ENCODE data around the gene YTHDF1.
"Not testable (repeated sequence)": the region's sequence is repeated elsewhere in the genome, so short reads cannot be mapped to it uniquely, and the experiment has no call there.

Gene YTHDF1

GRCh38 chr20:63168861-63169260, 47.1 kb downstream of the YTHDF1 start:
- DNase-seq (ENCODE audit: low read depth), result no peak

GRCh38 chr20:63167918-63168520, 47.9 kb downstream of the YTHDF1 start:
- DNase-seq (ENCODE audit: low read depth), result no peak

- DNase-seq (ENCODE audit: low read depth), result no peak
Observed at GRCh38 chr20:63167026-63167917, 48.7 kb downstream of the YTHDF1 start.

GRCh38 chr20:63166193-63167020, 49.5 kb downstream of the YTHDF1 start:
- no peak for DNase-seq (ENCODE audit: low read depth)

- no peak for DNase-seq (ENCODE audit: low read depth)
Observed at GRCh38 chr20:63165356-63166192, 50.4 kb downstream of the YTHDF1 start.

GRCh38 chr20:63164484-63165355, 51.2 kb downstream of the YTHDF1 start:
- no peak for DNase-seq (ENCODE audit: low read depth)

- no peak for DNase-seq (ENCODE audit: low read depth)
Observed at GRCh38 chr20:63163596-63164483, 52.1 kb downstream of the YTHDF1 start.

- no peak for DNase-seq (ENCODE audit: low read depth)
Observed at GRCh38 chr20:63163171-63163570, 52.8 kb downstream of the YTHDF1 start.

GRCh38 chr20:63162206-63162795, 53.6 kb downstream of the YTHDF1 start:
- DNase-seq (ENCODE audit: low read depth), result no peak

- no peak for DNase-seq (ENCODE audit: low read depth)
Observed at GRCh38 chr20:63161176-63161651, 54.7 kb downstream of the YTHDF1 start.

- no peak for DNase-seq (ENCODE audit: low read depth)
Observed at GRCh38 chr20:63160641-63161175, 55.2 kb downstream of the YTHDF1 start.

GRCh38 chr20:63159826-63160640, 55.9 kb downstream of the YTHDF1 start:
- no peak for DNase-seq (ENCODE audit: low read depth)

- not testable (repeated sequence) for DNase-seq (ENCODE audit: low read depth)
Observed at GRCh38 chr20:63159251-63159650, 56.7 kb downstream of the YTHDF1 start.

- no peak for DNase-seq (ENCODE audit: low read depth)
Observed at GRCh38 chr20:63158845-63159244, 57.1 kb downstream of the YTHDF1 start.

- DNase-seq (ENCODE audit: low read depth), result no peak
Observed at GRCh38 chr20:63158352-63158751, 57.6 kb downstream of the YTHDF1 start.

GRCh38 chr20:63157431-63157830, 58.5 kb downstream of the YTHDF1 start:
- DNase-seq (ENCODE audit: low read depth), result not testable (repeated sequence)

GRCh38 chr20:63156221-63156671, 59.7 kb downstream of the YTHDF1 start:
- DNase-seq (ENCODE audit: low read depth), result no peak

Data from activated T-cell treated with anti-CD3 and anti-CD28 coated beads for 48 hours (primary cell).